HEK293T (cell line): ENCODE measurements around the gene KLRK1.

ENCODE experiments used
- FOXA1 ChIP-seq: fragments of 450-650 bp; IDR thresholded peaks from 2 replicates; pipeline ENCODE4 v1.6.1; 2016; ENCODE audit warnings: mild to moderate bottlenecking
- TARDBP ChIP-seq: fragments of 450-650 bp; IDR thresholded peaks from 2 replicates; pipeline ENCODE4 v1.6.1; 2016

DNA sequence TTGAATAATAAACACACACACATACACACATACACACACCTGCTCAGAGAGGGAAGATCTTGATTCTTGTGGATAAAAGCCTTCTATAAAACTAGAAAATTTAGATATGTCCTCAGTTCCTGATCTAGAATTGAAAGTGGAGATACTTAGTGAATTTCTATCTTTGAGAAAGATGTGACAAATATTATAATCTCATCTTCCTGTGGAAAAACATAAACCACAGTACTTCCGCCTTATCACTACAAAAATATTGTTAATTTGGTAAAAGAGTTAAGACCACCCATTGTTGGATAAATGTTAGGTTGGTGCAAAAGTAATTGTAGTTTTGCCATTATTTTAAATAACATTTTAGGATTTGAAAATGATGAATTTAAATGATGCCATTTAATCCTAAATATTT lies at the start of gene KLRK1:
- TF ChIP-seq TARDBP (no peak), FOXA1 (no peak)
